ENCODE results near the gene PAX5. TPM values are rescaled to one million over a fixed set of nuclear protein-coding genes. Genes with fewer than 3 reads are reported as not detected.

PAX5 gene
- total RNA-seq, 1 donor from 2014 or later: not detected

GRCh38 chr9:36862206-36863145, 171.6 kb downstream of the PAX5 start:
- H3K9ac ChIP-seq (ENCODE audit: low read depth in 1 of 3, low read length in 3 of 3): no peak overlapping the region
- no peak overlapping the region for H3K4me3 ChIP-seq (ENCODE audit: low read length in 3 of 3)
- no peaks in the 10 kb centered on the region for H3K36me3 ChIP-seq (ENCODE audit: control insufficient read depth in 3 of 3, insufficient read depth in 3 of 3, low read length in 3 of 3)
- H3K27ac ChIP-seq (ENCODE audit: low read depth, low read length): no peak overlapping the region
- H3K27me3 ChIP-seq (ENCODE audit: control insufficient read depth in 3 of 3, insufficient read depth in 3 of 3, low read length in 3 of 3): peaks cover 11 to 35% (median 30%) of the 10 kb centered on the region in 3 donors
- no peaks in the 10 kb centered on the region for H3K9me3 ChIP-seq (ENCODE audit: control insufficient read depth in 3 of 3, low read length in 3 of 3)
- H3K4me1 ChIP-seq (ENCODE audit: control insufficient read depth in 3 of 3, insufficient read depth in 3 of 3, low read length in 3 of 3): no peaks in the 10 kb centered on the region

DNA sequence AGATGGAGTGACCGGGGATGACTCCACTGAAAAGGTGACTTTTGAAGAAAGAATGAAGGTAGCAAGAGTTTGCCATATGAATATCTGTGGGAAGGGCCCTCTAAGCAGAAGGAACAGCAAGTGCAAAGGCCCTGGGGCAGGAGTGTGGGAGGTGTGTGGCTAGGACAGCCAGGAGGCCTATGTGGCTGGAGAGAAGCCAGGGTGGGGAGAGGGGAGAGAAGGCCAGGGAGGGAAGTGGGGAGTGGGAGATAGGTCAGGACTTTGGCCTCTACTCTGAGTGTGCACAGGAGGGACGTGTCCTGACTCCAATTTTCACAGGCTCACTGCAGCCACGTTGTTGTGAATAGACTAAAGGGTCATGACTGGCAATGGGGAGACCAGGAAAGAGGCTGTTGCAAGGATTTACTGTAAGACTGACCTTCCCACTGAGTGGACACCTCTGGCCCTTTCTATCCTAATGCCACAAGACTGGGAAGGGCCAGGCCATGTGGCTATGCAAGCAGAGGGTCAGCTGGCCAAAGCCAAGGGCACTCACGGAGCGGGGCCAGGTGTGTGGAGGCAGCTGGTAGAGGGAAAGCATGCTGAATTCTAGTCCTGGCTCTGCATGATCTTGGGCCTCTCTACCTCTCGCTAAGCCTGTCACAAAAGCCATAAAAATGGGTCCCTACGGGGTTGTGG, 172.4 kb downstream of the PAX5 start:
- H3K9me3 ChIP-seq (ENCODE audit: control insufficient read depth in 3 of 3, low read length in 3 of 3): no peaks in the 10 kb centered on the region
- no peak overlapping the region for H3K27ac ChIP-seq (ENCODE audit: low read depth, low read length)
- no peak overlapping the region for H3K4me3 ChIP-seq (ENCODE audit: low read length in 3 of 3)
- H3K27me3 ChIP-seq (ENCODE audit: control insufficient read depth in 3 of 3, insufficient read depth in 3 of 3, low read length in 3 of 3): peaks cover 12 to 39% (median 28%) of the 10 kb centered on the region in 3 donors
- H3K4me1 ChIP-seq (ENCODE audit: control insufficient read depth in 3 of 3, insufficient read depth in 3 of 3, low read length in 3 of 3): no peaks in the 10 kb centered on the region
- H3K36me3 ChIP-seq (ENCODE audit: control insufficient read depth in 3 of 3, insufficient read depth in 3 of 3, low read length in 3 of 3): no peaks in the 10 kb centered on the region
- H3K9ac ChIP-seq (ENCODE audit: low read depth in 1 of 3, low read length in 3 of 3): no peak overlapping the region

- Histone ChIP-seq H3K4me3 (ENCODE audit: low read length in 3 of 3) (no peak overlapping the region), H3K9me3 (ENCODE audit: control insufficient read depth in 3 of 3, low read length in 3 of 3) (no peaks in the 10 kb centered on the region), H3K4me1 (ENCODE audit: control insufficient read depth in 3 of 3, insufficient read depth in 3 of 3, low read length in 3 of 3) (no peaks in the 10 kb centered on the region), H3K9ac (ENCODE audit: low read depth in 1 of 3, low read length in 3 of 3) (no peak overlapping the region), H3K36me3 (ENCODE audit: control insufficient read depth in 3 of 3, insufficient read depth in 3 of 3, low read length in 3 of 3) (no peaks in the 10 kb centered on the region), H3K27ac (ENCODE audit: low read depth, low read length) (no peak overlapping the region), H3K27me3 (ENCODE audit: control insufficient read depth in 3 of 3, insufficient read depth in 3 of 3, low read length in 3 of 3) (peaks cover 16 to 58% (median 39%) of the 10 kb centered on the region in 3 donors)
These were observed 175.2 kb downstream of the PAX5 start for GRCh38 chr9:36858805-36859375.

DNA sequence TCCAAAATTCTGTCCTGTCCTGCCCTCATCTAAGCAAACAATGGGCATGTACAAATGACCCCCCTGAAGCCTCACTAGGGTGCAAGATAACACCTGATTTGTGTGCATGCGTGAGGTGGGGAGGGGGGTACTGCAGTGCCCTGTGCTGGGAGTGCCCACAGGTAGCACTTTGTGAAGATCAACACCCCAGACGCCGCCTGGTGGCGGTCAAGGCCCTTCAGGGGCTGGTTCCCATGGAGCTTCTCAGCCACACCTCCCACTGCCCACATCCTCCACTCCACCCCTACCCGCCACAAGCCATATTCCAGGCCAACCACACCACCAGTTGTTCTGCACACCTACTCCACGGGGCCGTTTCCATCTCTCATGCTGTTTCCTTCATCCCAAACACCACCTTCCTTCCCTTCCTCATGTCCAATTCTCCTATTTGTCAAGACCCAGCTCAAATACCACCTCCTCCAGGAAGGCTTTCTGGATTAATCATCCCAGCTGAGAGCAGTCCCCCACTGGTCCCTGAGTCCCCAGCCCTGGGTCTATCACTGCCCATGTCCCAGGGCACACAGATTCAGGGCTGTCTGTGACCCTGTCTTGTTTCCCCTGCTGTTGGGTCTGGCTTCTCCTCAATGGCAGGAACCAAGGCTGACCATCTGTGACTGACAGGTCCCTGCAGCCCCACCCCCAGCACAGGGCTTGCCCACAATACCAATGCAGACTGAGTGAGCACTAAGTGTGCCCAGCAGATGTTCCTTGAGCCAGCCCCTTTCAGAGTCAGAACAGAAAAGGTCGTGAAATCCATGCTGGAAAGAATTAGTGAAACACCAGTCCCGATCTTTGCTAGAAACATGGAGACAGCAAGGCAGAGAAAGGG, 178.4 kb downstream of the PAX5 start:
- peaks cover 11 to 48% (median 42%) of the 10 kb centered on the region in 3 donors for H3K27me3 ChIP-seq (ENCODE audit: control insufficient read depth in 3 of 3, insufficient read depth in 3 of 3, low read length in 3 of 3)

GRCh38 chr9:36854751-36855150, 179.3 kb downstream of the PAX5 start:
- H3K36me3 ChIP-seq (ENCODE audit: control insufficient read depth in 3 of 3, insufficient read depth in 3 of 3, low read length in 3 of 3): no peaks in the 10 kb centered on the region
- no peak overlapping the region for H3K27ac ChIP-seq (ENCODE audit: low read depth, low read length)
- H3K9ac ChIP-seq (ENCODE audit: low read depth in 1 of 3, low read length in 3 of 3): no peak overlapping the region
- peaks cover 11 to 43% (median 42%) of the 10 kb centered on the region in 3 donors for H3K27me3 ChIP-seq (ENCODE audit: control insufficient read depth in 3 of 3, insufficient read depth in 3 of 3, low read length in 3 of 3)
- no peaks in the 10 kb centered on the region for H3K9me3 ChIP-seq (ENCODE audit: control insufficient read depth in 3 of 3, low read length in 3 of 3)
- H3K4me3 ChIP-seq (ENCODE audit: low read length in 3 of 3): no peak overlapping the region
- H3K4me1 ChIP-seq (ENCODE audit: control insufficient read depth in 3 of 3, insufficient read depth in 3 of 3, low read length in 3 of 3): no peaks in the 10 kb centered on the region

More for the DNA sequence above, 178.4 kb downstream of the PAX5 start:
- Histone ChIP-seq H3K4me1 (ENCODE audit: control insufficient read depth in 3 of 3, insufficient read depth in 3 of 3, low read length in 3 of 3) (no peaks in the 10 kb centered on the region), H3K4me3 (ENCODE audit: low read length in 3 of 3) (no peak overlapping the region), H3K36me3 (ENCODE audit: control insufficient read depth in 3 of 3, insufficient read depth in 3 of 3, low read length in 3 of 3) (no peaks in the 10 kb centered on the region), H3K27ac (ENCODE audit: low read depth, low read length) (no peak overlapping the region), H3K9ac (ENCODE audit: low read depth in 1 of 3, low read length in 3 of 3) (no peak overlapping the region), H3K9me3 (ENCODE audit: control insufficient read depth in 3 of 3, low read length in 3 of 3) (no peaks in the 10 kb centered on the region)

DNA sequence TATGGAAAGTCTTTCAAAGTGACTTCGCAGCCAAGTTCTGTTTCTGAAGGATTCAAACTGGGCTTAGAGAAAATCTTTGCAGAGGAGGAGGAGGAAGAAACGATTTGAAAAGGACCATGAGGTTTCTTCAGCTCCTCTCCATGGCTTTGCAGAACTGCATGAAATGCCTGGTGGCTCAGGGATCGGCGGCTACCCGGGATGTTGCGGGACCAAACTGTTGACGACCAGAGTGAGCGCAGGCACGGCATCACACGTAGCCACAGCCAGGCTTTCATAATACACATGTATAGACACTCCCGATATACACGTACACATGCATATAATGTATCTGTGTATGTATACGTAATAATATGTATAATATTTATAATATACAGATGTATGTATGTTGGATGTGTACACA, 180.0 kb downstream of the PAX5 start:
- Histone ChIP-seq H3K27me3 (ENCODE audit: control insufficient read depth in 3 of 3, insufficient read depth in 3 of 3, low read length in 3 of 3) (peaks cover 11 to 37% (median 36%) of the 10 kb centered on the region in 3 donors), H3K27ac (ENCODE audit: low read depth, low read length) (no peak overlapping the region), H3K4me1 (ENCODE audit: control insufficient read depth in 3 of 3, insufficient read depth in 3 of 3, low read length in 3 of 3) (no peaks in the 10 kb centered on the region), H3K9ac (ENCODE audit: low read depth in 1 of 3, low read length in 3 of 3) (no peak overlapping the region), H3K4me3 (ENCODE audit: low read length in 3 of 3) (no peak overlapping the region), H3K36me3 (ENCODE audit: control insufficient read depth in 3 of 3, insufficient read depth in 3 of 3, low read length in 3 of 3) (no peaks in the 10 kb centered on the region), H3K9me3 (ENCODE audit: control insufficient read depth in 3 of 3, low read length in 3 of 3) (no peaks in the 10 kb centered on the region)

DNA sequence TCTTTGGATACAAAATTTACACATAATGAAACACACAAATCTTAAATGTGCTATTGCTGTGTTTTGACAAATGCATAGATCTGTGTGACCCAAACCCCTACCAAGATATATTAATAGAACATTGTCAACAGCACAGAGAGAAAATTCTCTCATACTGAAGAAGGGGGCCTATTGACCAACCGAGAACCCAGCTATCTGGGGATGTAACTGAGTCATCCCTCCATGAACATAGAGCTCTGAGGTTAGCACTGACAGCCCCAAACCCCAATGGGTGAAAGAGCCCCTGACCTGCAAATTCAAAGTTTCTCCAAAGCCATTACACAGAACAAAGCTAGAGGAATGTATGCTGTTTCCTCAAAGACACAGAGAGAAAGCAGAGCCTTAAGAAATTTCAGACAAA, 180.8 kb downstream of the PAX5 start:
- Histone ChIP-seq H3K4me3 (ENCODE audit: low read length in 3 of 3) (no peak overlapping the region), H3K36me3 (ENCODE audit: control insufficient read depth in 3 of 3, insufficient read depth in 3 of 3, low read length in 3 of 3) (no peaks in the 10 kb centered on the region), H3K9ac (ENCODE audit: low read depth in 1 of 3, low read length in 3 of 3) (no peak overlapping the region), H3K9me3 (ENCODE audit: control insufficient read depth in 3 of 3, low read length in 3 of 3) (no peaks in the 10 kb centered on the region), H3K4me1 (ENCODE audit: control insufficient read depth in 3 of 3, insufficient read depth in 3 of 3, low read length in 3 of 3) (no peaks in the 10 kb centered on the region), H3K27me3 (ENCODE audit: control insufficient read depth in 3 of 3, insufficient read depth in 3 of 3, low read length in 3 of 3) (peaks cover 11 to 40% (median 34%) of the 10 kb centered on the region in 3 donors), H3K27ac (ENCODE audit: low read depth, low read length) (no peak overlapping the region)

GRCh38 chr9:36849943-36850342, 184.1 kb downstream of the PAX5 start:
- H3K36me3 ChIP-seq (ENCODE audit: control insufficient read depth in 3 of 3, insufficient read depth in 3 of 3, low read length in 3 of 3): no peaks in the 10 kb centered on the region
- peaks cover 0 to 31% (median 18%) of the 10 kb centered on the region in 3 donors for H3K27me3 ChIP-seq (ENCODE audit: control insufficient read depth in 3 of 3, insufficient read depth in 3 of 3, low read length in 3 of 3)
- H3K4me3 ChIP-seq (ENCODE audit: low read length in 3 of 3): no peak overlapping the region
- H3K27ac ChIP-seq (ENCODE audit: low read depth, low read length): no peak overlapping the region
- no peaks in the 10 kb centered on the region for H3K4me1 ChIP-seq (ENCODE audit: control insufficient read depth in 3 of 3, insufficient read depth in 3 of 3, low read length in 3 of 3)
- H3K9ac ChIP-seq (ENCODE audit: low read depth in 1 of 3, low read length in 3 of 3): no peak overlapping the region
- no peaks in the 10 kb centered on the region for H3K9me3 ChIP-seq (ENCODE audit: control insufficient read depth in 3 of 3, low read length in 3 of 3)

- H3K4me3 ChIP-seq (ENCODE audit: low read length in 3 of 3): no peak overlapping the region
- no peaks in the 10 kb centered on the region for H3K36me3 ChIP-seq (ENCODE audit: control insufficient read depth in 3 of 3, insufficient read depth in 3 of 3, low read length in 3 of 3)
- H3K4me1 ChIP-seq (ENCODE audit: control insufficient read depth in 3 of 3, insufficient read depth in 3 of 3, low read length in 3 of 3): no peaks in the 10 kb centered on the region
- no peaks in the 10 kb centered on the region for H3K9me3 ChIP-seq (ENCODE audit: control insufficient read depth in 3 of 3, low read length in 3 of 3)
- H3K9ac ChIP-seq (ENCODE audit: low read depth in 1 of 3, low read length in 3 of 3): no peak overlapping the region
- peaks cover 0 to 26% (median 13%) of the 10 kb centered on the region in 3 donors for H3K27me3 ChIP-seq (ENCODE audit: control insufficient read depth in 3 of 3, insufficient read depth in 3 of 3, low read length in 3 of 3)
- no peak overlapping the region for H3K27ac ChIP-seq (ENCODE audit: low read depth, low read length)
These were observed 185.1 kb downstream of the PAX5 start for GRCh38 chr9:36848946-36849345.
